Measurements from ENCODE around the gene TMC1. TPM values are rescaled to one million over a fixed set of nuclear protein-coding genes. Genes with fewer than 3 reads are reported as not detected.
A peak's percentile ranks its signal among the peaks of the same experiment; 100 is the strongest.

TMC1 gene
- total and polyA plus RNA-seq, 10 of the 15 experiments (the other 5 are each of a cell fraction or from before 2014, with no cell fraction given), result 0.06 to 0.94 (median 0.40) TPM; not detected in 1

GRCh38 chr9:72473474-72474261 is 47.7 kb upstream of the TMC1 start (continued):
- TF ChIP-seq REST (IDR thresholded peaks at IDR 0.05; ENCODE audit: low read depth, low read length) (no peak), IRF4 (IDR thresholded peaks at IDR 0.05; ENCODE audit: low read depth, low read length) (0 out of 2 replicates have a peak, but pooled peaks have one; percentile 46), ELK1 (IDR thresholded peaks at IDR 0.05; ENCODE audit: low read depth, low read length) (no peak), RBBP5 (conservative IDR thresholded peaks at IDR 0.05) (no peak), NFIC (IDR thresholded peaks at IDR 0.05; ENCODE audit: low read depth, low read length) (peak; percentile 91), BMI1 (IDR thresholded peaks at IDR 0.05; ENCODE audit: borderline replicate concordance) (0 out of 2 replicates have a peak, but pooled peaks have one; percentile 30), CEBPB (IDR thresholded peaks at IDR 0.05; ENCODE audit: borderline replicate concordance in 1 of 2, low read depth in 2 of 2, low read length in 2 of 2) (0 out of 4 replicates have a peak, but pooled peaks of 1 of the 2 experiments have one; percentile 31), E2F8 (IDR thresholded peaks at IDR 0.05; ENCODE audit: low read depth, partially characterized antibody) (no peak), USF2 (IDR thresholded peaks at IDR 0.05; ENCODE audit: borderline replicate concordance, low read depth, low read length) (peak; percentile 57; the same call in 1 of the 2 replicates), WRNIP1 (IDR thresholded peaks at IDR 0.05; ENCODE audit: borderline replicate concordance, low read depth, low read length) (no peak), EP300 (IDR thresholded peaks at IDR 0.05; ENCODE audit: borderline replicate concordance in 1 of 2, control insufficient read depth in 1 of 2, low read depth in 2 of 2, low read length in 2 of 2) (peak in 1 of 2 experiments; percentile 70; a peak in 2 of 4 replicates), RELA (IDR thresholded peaks at IDR 0.05; ENCODE audit: borderline replicate concordance, partially characterized antibody) (peak; percentile 74), PKNOX1 (IDR thresholded peaks at IDR 0.05) (no peak), CEBPZ (IDR thresholded peaks at IDR 0.05; ENCODE audit: low read depth, low read length) (no peak)

Data from GM12878 (cell line).